ENCODE results near the gene EFR3B. TPM values are rescaled to one million over a fixed set of nuclear protein-coding genes. Genes with fewer than 3 reads are reported as not detected.
A peak's percentile ranks its signal among the peaks of the same experiment; 100 is the strongest.

Gene EFR3B
- polyA plus RNA-seq, 3 donors = not detected

DNA sequence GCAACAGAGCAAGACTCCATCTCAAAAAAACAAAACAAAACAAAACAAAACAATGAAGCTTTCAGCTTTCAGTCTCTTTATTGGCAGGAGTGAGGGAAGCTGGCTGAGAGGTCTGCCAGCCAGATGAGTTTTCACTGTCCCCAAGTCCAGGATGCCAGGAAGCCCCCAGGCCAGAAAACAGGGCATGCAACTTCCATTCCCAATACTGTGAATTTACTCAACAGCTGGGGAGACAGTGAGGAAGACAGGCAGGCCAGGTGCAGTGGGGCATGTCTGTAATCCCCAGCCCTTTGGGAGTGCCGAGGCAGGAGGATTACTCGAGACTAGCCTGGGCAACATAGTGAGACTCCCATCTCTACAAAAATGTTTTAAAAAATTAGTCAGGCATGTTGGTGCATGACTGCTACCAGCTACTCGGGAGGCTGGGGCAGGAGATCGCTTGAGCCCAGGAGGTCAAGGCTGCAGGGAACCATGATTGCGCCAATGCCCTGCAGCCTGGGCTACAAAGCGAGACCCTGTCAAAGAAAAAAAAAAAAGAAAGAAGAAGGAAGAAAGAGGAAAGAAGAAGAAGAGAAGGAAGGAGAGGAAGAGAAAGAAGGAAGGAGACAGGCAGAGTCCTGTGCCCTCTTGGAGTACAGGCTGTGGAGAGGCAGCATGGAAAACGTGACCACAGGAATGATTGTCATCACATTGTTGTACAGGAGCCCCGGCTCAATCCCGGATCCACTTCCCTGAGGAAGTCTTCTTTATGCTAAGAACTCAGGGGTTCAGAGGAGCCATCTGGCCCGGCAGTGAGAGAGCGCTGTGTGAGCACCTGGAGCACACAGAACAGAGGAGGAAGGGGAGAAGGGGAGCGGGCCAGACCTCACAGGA lies 155.7 kb downstream of the EFR3B start:
- H3K4me3 Mint-ChIP-seq = peak overlapping the region in 1 of 2 donors; percentile 43
- H3K27ac ChIP-seq (ENCODE audit: low read depth in 1 of 2, low read length in 2 of 2) = no peak overlapping the region
- peaks cover 7% of the 10 kb centered on the region for H3K4me1 Mint-ChIP-seq
- TF ChIP-seq, protein P1, sequence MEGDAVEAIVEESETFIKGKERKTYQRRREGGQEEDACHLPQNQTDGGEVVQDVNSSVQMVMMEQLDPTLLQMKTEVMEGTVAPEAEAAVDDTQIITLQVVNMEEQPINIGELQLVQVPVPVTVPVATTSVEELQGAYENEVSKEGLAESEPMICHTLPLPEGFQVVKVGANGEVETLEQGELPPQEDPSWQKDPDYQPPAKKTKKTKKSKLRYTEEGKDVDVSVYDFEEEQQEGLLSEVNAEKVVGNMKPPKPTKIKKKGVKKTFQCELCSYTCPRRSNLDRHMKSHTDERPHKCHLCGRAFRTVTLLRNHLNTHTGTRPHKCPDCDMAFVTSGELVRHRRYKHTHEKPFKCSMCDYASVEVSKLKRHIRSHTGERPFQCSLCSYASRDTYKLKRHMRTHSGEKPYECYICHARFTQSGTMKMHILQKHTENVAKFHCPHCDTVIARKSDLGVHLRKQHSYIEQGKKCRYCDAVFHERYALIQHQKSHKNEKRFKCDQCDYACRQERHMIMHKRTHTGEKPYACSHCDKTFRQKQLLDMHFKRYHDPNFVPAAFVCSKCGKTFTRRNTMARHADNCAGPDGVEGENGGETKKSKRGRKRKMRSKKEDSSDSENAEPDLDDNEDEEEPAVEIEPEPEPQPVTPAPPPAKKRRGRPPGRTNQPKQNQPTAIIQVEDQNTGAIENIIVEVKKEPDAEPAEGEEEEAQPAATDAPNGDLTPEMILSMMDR (IDR thresholded peaks at IDR 0.05) = no peak
- intact Hi-C loops (cut with micrococcal nuclease) = no loop called here
- no peaks in the 10 kb centered on the region for H3K36me3 ChIP-seq (replicated peaks in 1 of 2; ENCODE audit: control insufficient read depth in 1 of 2, insufficient read depth in 2 of 2, low read length in 2 of 2)
- no peaks in the 10 kb centered on the region for H3K9me3 ChIP-seq (replicated peaks in 1 of 2; ENCODE audit: control insufficient read depth in 1 of 2, insufficient read depth in 1 of 2, low read length in 2 of 2)
- H3K27me3 Mint-ChIP-seq (ENCODE audit: low read depth in 3 of 3) = peaks cover 3 to 17% (median 5%) of the 10 kb centered on the region in 3 donors
- peak overlapping the region; percentile 22 for H2AFZ ChIP-seq (ENCODE audit: insufficient read depth, low read depth, low read length, poor library complexity, severe bottlenecking)
- no peaks in the 10 kb centered on the region for H3K9me3 Mint-ChIP-seq
- no peaks in the 10 kb centered on the region for H3K36me3 Mint-ChIP-seq
- no peaks in the 10 kb centered on the region for H4K20me1 ChIP-seq (ENCODE audit: insufficient read depth, low read length)
- H3K79me2 ChIP-seq (ENCODE audit: insufficient read depth, low read length) = no peaks in the 10 kb centered on the region
- H3K27me3 ChIP-seq (ENCODE audit: control insufficient read depth in 2 of 2, insufficient read depth in 2 of 2, low read length in 2 of 2) = no peaks in the 10 kb centered on the region
- no peak overlapping the region for H3K4me3 ChIP-seq (replicated peaks in 1 of 3; ENCODE audit: low read depth in 2 of 3, low read length in 3 of 3)
- H3K4me1 ChIP-seq (ENCODE audit: control insufficient read depth in 1 of 2, insufficient read depth in 2 of 2, low read length in 2 of 2) = peaks cover 0 to 3% of the 10 kb centered on the region in 2 donors
- no peak for DNase-seq
- no peak overlapping the region for H3K9ac ChIP-seq (ENCODE audit: insufficient read depth, low read length, poor library complexity, severe bottlenecking)
- 36% methylated on average over 10 of the region's 12 CpGs for WGBS (ENCODE audit: insufficient coverage)
- H3K27ac Mint-ChIP-seq = peak overlapping the region in 1 of 7 donors; percentile 60
- no peak overlapping the region for H3K4me2 ChIP-seq (replicated peaks; ENCODE audit: extremely low read depth, low read length, poor library complexity, severe bottlenecking)

- Histone ChIP-seq H3K36me3 (replicated peaks in 1 of 2; ENCODE audit: control insufficient read depth in 1 of 2, insufficient read depth in 2 of 2, low read length in 2 of 2) (no peaks in the 10 kb centered on the region), H3K4me3 (replicated peaks in 1 of 3; ENCODE audit: low read depth in 2 of 3, low read length in 3 of 3) (no peak overlapping the region), H3K27me3 (ENCODE audit: control insufficient read depth in 2 of 2, insufficient read depth in 2 of 2, low read length in 2 of 2) (no peaks in the 10 kb centered on the region), H3K4me2 (replicated peaks; ENCODE audit: extremely low read depth, low read length, poor library complexity, severe bottlenecking) (no peak overlapping the region), H3K4me1 (ENCODE audit: control insufficient read depth in 1 of 2, insufficient read depth in 2 of 2, low read length in 2 of 2) (peaks cover 0 to 3% of the 10 kb centered on the region in 2 donors), H3K27ac (ENCODE audit: low read depth in 1 of 2, low read length in 2 of 2) (no peak overlapping the region), H2AFZ (ENCODE audit: insufficient read depth, low read depth, low read length, poor library complexity, severe bottlenecking) (peak overlapping the region; percentile 22), H4K20me1 (ENCODE audit: insufficient read depth, low read length) (no peaks in the 10 kb centered on the region), H3K9me3 (replicated peaks in 1 of 2; ENCODE audit: control insufficient read depth in 1 of 2, insufficient read depth in 1 of 2, low read length in 2 of 2) (no peaks in the 10 kb centered on the region), H3K9ac (ENCODE audit: insufficient read depth, low read length, poor library complexity, severe bottlenecking) (no peak overlapping the region), H3K79me2 (ENCODE audit: insufficient read depth, low read length) (no peaks in the 10 kb centered on the region)
- no peak for DNase-seq
- peaks cover 3 to 17% (median 5%) of the 10 kb centered on the region in 3 donors for H3K27me3 Mint-ChIP-seq (ENCODE audit: low read depth in 3 of 3)
- intact Hi-C loops (cut with micrococcal nuclease) = no loop called here
- H3K4me1 Mint-ChIP-seq = peaks cover 7% of the 10 kb centered on the region
- H3K9me3 Mint-ChIP-seq = no peaks in the 10 kb centered on the region
- TF ChIP-seq, protein P1 (IDR thresholded peaks at IDR 0.05) = no peak
- H3K27ac Mint-ChIP-seq = no peak overlapping the region
- H3K4me3 Mint-ChIP-seq = no peak overlapping the region
- WGBS (ENCODE audit: insufficient coverage) = no CpG with 5 or more reads among the region's 4 CpGs
- no peaks in the 10 kb centered on the region for H3K36me3 Mint-ChIP-seq
Observed at GRCh38 chr2:25198209-25198525, 156.3 kb downstream of the EFR3B start.
